Measurements from ENCODE around the gene WFIKKN2.

WFIKKN2 gene

DNA sequence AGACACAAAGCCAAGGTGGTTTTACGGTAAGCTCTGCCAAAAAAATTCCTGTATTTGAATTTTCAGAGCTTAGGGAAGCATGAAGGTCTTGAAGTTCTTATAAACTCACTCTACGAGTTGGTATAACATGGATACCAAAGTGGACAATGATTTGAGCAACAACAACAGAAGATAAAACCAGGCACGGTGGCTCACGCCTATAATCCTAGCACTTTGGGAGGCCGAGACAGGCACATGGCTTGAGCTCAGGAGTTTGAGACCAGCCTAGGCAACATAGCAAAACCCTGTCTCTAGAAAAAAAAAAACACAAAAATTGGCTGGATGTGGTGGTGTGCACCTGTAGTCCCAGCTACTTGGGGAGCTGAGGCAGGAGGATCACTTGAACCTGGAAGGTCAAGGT lies 43.7 kb downstream of the WFIKKN2 start:
- no peak overlapping the region for H3K27ac Mint-ChIP-seq
- H3K36me3 Mint-ChIP-seq, result no peaks in the 10 kb centered on the region
- H3K4me1 Mint-ChIP-seq, result peaks cover 5 to 6% of the 10 kb centered on the region in 2 donors
- ATAC-seq (replicated peaks), result no peak
- H3K9me3 Mint-ChIP-seq, result no peaks in the 10 kb centered on the region
- no peak overlapping the region for H3K4me3 Mint-ChIP-seq
- H3K27me3 Mint-ChIP-seq, result no peaks in the 10 kb centered on the region
- no peak for DNase-seq

DNA sequence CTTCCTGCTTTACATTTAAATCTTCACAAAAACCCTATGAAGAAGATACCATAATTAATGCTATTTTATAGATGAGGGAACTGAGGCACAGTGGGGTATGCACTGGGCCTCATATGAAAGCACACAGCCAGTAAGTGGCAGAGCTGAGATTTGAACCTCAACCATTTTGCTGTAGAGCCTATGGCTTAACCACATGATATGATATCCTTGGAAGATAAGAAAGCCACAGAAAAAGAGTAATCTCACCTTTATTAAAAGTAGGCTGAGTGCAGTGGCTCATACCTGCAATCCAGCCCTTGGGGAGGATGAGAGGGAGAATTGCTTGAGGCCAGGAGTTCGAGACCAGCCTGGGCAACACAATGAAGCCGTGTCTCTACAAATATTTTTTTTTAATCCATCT lies 45.8 kb downstream of the WFIKKN2 start:
- Mint-ChIP-seq H3K4me3 (no peak overlapping the region), H3K9me3 (no peaks in the 10 kb centered on the region), H3K36me3 (no peaks in the 10 kb centered on the region), H3K27ac (no peak overlapping the region), H3K4me1 (peaks cover 10% of the 10 kb centered on the region in 2 donors), H3K27me3 (no peaks in the 10 kb centered on the region)
- ATAC-seq (replicated peaks) (no peak), DNase-seq (no peak)

DNA sequence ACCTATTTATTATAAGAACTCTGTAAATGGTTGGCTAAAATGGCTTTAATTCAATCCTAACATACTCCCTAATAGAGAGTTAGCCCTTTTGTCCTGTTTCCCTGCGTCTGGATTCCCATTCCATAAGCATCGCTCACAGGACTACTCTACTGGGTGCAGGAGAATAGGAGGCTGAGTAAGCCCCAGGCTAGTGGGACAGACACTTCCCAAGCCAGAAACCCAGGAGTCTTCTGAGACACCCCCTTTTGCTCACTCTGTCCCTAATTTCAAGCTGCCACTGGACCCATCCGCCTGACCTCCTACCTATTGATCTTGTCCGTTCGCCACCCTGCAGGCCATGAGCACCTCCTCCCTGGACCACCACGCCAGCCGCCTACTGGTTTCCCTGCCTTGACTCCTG lies 47.5 kb downstream of the WFIKKN2 start:
- no peak overlapping the region for H3K27ac Mint-ChIP-seq
- H3K36me3 Mint-ChIP-seq, result no peaks in the 10 kb centered on the region
- DNase-seq (no peak), ATAC-seq (replicated peaks) (no peak)
- H3K27me3 Mint-ChIP-seq, result no peaks in the 10 kb centered on the region
- H3K4me3 Mint-ChIP-seq, result no peak overlapping the region
- H3K9me3 Mint-ChIP-seq, result no peaks in the 10 kb centered on the region
- peaks cover 10% of the 10 kb centered on the region in 2 donors for H3K4me1 Mint-ChIP-seq

DNA sequence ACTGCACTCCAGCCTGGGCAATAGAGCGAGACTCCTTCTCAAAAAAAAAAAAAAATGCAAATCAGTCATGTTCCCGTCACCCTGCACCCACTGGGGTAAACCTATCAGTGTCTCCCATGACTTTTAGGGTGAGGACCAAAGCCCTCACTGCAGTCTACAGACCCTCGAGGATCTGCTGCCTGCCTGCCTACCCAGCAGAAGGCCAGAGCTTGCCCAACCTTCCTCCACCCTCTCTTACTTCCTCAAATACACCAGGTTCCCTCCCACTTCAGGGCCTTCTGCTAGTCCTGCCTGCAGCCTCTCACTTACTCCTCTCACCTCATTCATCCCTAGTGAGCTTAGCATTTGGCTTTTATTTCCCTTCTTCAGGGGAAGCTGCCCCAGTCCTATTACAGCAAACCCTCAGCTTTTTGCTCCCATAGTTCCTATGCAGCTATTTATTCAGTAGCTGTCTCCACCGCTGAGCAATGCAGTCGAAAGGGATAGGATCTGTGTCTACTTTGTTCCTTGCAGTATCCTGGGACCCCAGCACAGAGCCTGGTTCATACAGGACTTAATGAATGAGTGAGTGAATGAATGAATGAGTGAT lies 48.6 kb downstream of the WFIKKN2 start:
- no peak overlapping the region for H3K4me3 Mint-ChIP-seq
- H3K27me3 Mint-ChIP-seq, result no peaks in the 10 kb centered on the region
- H3K27ac Mint-ChIP-seq, result no peak overlapping the region
- ATAC-seq (replicated peaks) (peak; percentile 96 to 98), DNase-seq (no peak)
- H3K9me3 Mint-ChIP-seq, result no peaks in the 10 kb centered on the region
- H3K36me3 Mint-ChIP-seq, result no peaks in the 10 kb centered on the region
- peaks cover 10% of the 10 kb centered on the region in 2 donors for H3K4me1 Mint-ChIP-seq

- ATAC-seq (replicated peaks), result no peak
- Mint-ChIP-seq H3K27me3 (no peaks in the 10 kb centered on the region), H3K27ac (no peak overlapping the region), H3K36me3 (no peaks in the 10 kb centered on the region), H3K4me1 (peaks cover 10% of the 10 kb centered on the region in 2 donors), H3K9me3 (no peaks in the 10 kb centered on the region), H3K4me3 (no peak overlapping the region)
- DNase-seq, result no peak
Measured at GRCh38 chr17:50884439-50885311, 49.3 kb downstream of the WFIKKN2 start.

DNA sequence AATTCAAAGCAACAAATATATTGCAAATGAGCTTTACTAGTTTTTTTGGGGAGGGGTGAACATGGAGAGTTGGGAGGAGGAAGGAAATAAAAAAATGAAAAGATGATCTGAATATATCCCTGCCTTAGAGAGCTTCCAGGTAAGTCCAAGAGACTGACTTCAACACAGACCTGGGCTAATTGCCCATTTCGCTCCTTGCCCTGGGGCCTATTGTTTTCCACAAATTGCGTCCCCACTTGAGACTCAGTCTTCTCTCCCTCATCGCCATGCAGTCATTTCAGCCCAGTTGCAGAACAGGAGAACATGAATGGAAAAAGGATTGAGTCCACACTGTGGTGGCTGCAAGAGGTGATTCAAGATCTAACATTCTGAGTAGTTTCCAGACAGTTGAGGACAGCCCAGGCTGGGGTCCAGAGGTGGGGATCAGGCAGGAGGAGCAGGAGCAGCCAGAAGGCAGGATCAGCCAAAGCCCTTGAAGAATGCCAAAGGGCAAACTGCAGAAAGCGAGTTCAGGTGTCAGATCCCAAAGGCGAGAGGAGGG lies 52.4 kb downstream of the WFIKKN2 start:
- Mint-ChIP-seq H3K27ac (no peak overlapping the region), H3K36me3 (no peaks in the 10 kb centered on the region), H3K4me1 (peaks cover 10% of the 10 kb centered on the region in 2 donors), H3K27me3 (no peaks in the 10 kb centered on the region), H3K9me3 (no peaks in the 10 kb centered on the region), H3K4me3 (no peak overlapping the region)
- ATAC-seq (replicated peaks), result no peak
- no peak for DNase-seq

GRCh38 chr17:50889528-50890118 lies 54.2 kb downstream of the WFIKKN2 start:
- no peaks in the 10 kb centered on the region for H3K36me3 Mint-ChIP-seq
- H3K9me3 Mint-ChIP-seq, result no peaks in the 10 kb centered on the region
- H3K4me3 Mint-ChIP-seq, result no peak overlapping the region
- DNase-seq (no peak), ATAC-seq (replicated peaks) (no peak)
- H3K27ac Mint-ChIP-seq, result no peak overlapping the region
- no peaks in the 10 kb centered on the region for H3K4me1 Mint-ChIP-seq
- H3K27me3 Mint-ChIP-seq, result no peaks in the 10 kb centered on the region

DNA sequence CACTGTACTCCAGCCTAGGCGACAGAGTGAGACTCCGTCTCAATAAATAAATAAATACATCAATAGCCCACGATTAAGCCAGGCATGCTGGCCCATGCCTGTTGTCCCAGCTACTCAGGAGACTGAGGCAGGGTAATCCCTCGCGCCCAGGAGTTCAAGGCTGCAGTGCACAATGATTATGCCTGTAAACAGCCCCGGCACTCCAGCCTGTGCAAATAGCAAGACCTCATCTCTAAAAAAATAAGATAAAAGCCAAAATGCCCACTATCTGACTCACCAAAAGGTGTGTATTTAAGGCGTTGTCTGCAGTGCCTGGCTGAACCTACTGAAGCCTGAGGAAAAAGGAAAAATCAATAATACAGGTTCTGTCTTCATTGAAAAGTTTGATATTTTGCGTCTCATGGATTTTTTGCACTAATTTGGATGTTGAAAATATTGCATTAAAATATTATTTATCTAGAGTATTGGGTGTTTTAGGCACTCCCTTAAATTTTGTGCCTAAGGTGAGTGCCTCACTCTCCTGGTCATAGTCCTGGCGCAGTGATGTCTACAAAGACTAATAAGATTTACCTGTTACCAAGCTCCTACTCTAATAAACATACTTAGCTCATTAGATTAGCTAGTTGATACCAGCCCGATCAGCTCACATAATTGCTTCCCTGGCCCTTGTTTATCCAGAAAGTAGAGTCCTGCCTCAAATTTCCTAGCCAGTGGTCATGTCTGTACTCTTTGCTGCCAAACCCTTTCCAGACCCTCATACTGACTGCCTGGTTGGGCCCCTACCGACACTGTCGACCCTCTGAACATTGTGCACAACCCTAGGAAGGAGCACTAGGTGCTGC lies 55.5 kb downstream of the WFIKKN2 start:
- DNase-seq, result no peak
- no peak overlapping the region for H3K27ac Mint-ChIP-seq

DNA sequence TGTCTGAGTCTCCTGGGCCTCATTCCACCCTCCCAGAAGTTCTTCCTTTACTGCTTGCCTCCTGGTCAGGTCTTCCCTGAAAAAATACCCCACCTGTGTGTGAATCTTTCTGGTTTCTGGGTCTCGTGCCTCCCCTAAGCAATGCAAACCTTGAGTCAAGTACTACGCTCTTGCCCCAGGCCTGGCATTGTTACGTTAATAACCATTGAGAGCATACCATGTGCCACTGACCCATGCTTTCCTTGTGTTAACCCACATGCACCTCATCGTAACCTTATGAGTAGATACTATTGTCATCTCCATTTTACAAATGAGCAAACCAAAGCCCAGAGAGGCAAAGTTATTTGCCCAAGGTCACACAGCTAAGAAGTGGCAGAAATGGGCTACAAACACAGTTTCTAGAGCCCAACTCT lies 56.2 kb downstream of the WFIKKN2 start:
- DNase-seq (no peak), ATAC-seq (replicated peaks) (no peak)
- H3K36me3 Mint-ChIP-seq, result no peaks in the 10 kb centered on the region
- H3K4me1 Mint-ChIP-seq, result no peaks in the 10 kb centered on the region
- no peaks in the 10 kb centered on the region for H3K9me3 Mint-ChIP-seq
- no peaks in the 10 kb centered on the region for H3K27me3 Mint-ChIP-seq
- no peak overlapping the region for H3K4me3 Mint-ChIP-seq
- no peak overlapping the region for H3K27ac Mint-ChIP-seq

More for the DNA sequence above, 55.5 kb downstream of the WFIKKN2 start:
- Mint-ChIP-seq H3K9me3 (no peaks in the 10 kb centered on the region), H3K4me3 (no peak overlapping the region), H3K27me3 (no peaks in the 10 kb centered on the region), H3K36me3 (no peaks in the 10 kb centered on the region), H3K4me1 (no peaks in the 10 kb centered on the region)
- ATAC-seq (replicated peaks), result no peak

Data from stimulated activated naive B cell treated with anti-CD40 and anti-IgM and Interleukin-4, amounts not matched to agents 10 μg/mL and 1 μg/mL and 100 μg/mL, for 72 hours (primary cell).